Measurements from ENCODE around the gene NIPBL. TPM values are rescaled to one million over a fixed set of nuclear protein-coding genes. Genes with fewer than 3 reads are reported as not detected.

Gene NIPBL
- total and polyA plus RNA-seq, 2 of the 8 experiments (the other 6 are each of a cell fraction or from before 2014, with no cell fraction given): 21.1 to 53.5 TPM

DNA sequence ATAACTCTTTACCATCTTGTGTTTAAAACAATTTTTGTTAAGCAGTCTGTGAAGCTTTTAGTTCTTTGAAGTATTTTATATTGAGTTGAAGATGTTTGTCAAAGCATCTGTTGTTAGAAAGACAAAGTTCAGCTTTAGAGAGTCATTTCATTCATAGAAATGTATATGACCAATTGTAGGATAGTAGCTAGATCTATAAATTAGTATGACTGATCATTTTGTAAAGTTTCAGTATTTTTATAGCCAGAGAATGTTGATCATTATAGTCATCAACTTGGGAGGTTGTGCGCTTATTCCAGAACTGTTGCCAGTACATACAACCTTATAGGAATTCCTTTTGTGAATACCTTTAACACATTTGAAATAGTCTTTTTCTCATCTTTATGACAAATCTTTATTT is 5.2 kb downstream of the NIPBL start (continued):
- TF ChIP-seq, protein P1, sequence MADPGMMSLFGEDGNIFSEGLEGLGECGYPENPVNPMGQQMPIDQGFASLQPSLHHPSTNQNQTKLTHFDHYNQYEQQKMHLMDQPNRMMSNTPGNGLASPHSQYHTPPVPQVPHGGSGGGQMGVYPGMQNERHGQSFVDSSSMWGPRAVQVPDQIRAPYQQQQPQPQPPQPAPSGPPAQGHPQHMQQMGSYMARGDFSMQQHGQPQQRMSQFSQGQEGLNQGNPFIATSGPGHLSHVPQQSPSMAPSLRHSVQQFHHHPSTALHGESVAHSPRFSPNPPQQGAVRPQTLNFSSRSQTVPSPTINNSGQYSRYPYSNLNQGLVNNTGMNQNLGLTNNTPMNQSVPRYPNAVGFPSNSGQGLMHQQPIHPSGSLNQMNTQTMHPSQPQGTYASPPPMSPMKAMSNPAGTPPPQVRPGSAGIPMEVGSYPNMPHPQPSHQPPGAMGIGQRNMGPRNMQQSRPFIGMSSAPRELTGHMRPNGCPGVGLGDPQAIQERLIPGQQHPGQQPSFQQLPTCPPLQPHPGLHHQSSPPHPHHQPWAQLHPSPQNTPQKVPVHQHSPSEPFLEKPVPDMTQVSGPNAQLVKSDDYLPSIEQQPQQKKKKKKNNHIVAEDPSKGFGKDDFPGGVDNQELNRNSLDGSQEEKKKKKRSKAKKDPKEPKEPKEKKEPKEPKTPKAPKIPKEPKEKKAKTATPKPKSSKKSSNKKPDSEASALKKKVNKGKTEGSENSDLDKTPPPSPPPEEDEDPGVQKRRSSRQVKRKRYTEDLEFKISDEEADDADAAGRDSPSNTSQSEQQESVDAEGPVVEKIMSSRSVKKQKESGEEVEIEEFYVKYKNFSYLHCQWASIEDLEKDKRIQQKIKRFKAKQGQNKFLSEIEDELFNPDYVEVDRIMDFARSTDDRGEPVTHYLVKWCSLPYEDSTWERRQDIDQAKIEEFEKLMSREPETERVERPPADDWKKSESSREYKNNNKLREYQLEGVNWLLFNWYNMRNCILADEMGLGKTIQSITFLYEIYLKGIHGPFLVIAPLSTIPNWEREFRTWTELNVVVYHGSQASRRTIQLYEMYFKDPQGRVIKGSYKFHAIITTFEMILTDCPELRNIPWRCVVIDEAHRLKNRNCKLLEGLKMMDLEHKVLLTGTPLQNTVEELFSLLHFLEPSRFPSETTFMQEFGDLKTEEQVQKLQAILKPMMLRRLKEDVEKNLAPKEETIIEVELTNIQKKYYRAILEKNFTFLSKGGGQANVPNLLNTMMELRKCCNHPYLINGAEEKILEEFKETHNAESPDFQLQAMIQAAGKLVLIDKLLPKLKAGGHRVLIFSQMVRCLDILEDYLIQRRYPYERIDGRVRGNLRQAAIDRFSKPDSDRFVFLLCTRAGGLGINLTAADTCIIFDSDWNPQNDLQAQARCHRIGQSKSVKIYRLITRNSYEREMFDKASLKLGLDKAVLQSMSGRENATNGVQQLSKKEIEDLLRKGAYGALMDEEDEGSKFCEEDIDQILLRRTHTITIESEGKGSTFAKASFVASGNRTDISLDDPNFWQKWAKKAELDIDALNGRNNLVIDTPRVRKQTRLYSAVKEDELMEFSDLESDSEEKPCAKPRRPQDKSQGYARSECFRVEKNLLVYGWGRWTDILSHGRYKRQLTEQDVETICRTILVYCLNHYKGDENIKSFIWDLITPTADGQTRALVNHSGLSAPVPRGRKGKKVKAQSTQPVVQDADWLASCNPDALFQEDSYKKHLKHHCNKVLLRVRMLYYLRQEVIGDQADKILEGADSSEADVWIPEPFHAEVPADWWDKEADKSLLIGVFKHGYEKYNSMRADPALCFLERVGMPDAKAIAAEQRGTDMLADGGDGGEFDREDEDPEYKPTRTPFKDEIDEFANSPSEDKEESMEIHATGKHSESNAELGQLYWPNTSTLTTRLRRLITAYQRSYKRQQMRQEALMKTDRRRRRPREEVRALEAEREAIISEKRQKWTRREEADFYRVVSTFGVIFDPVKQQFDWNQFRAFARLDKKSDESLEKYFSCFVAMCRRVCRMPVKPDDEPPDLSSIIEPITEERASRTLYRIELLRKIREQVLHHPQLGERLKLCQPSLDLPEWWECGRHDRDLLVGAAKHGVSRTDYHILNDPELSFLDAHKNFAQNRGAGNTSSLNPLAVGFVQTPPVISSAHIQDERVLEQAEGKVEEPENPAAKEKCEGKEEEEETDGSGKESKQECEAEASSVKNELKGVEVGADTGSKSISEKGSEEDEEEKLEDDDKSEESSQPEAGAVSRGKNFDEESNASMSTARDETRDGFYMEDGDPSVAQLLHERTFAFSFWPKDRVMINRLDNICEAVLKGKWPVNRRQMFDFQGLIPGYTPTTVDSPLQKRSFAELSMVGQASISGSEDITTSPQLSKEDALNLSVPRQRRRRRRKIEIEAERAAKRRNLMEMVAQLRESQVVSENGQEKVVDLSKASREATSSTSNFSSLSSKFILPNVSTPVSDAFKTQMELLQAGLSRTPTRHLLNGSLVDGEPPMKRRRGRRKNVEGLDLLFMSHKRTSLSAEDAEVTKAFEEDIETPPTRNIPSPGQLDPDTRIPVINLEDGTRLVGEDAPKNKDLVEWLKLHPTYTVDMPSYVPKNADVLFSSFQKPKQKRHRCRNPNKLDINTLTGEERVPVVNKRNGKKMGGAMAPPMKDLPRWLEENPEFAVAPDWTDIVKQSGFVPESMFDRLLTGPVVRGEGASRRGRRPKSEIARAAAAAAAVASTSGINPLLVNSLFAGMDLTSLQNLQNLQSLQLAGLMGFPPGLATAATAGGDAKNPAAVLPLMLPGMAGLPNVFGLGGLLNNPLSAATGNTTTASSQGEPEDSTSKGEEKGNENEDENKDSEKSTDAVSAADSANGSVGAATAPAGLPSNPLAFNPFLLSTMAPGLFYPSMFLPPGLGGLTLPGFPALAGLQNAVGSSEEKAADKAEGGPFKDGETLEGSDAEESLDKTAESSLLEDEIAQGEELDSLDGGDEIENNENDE (IDR thresholded peaks at IDR 0.05; ENCODE audit: insufficient replicate concordance, low read length): no peak
- TF ChIP-seq KDM5A (IDR thresholded peaks at IDR 0.05; ENCODE audit: low read length) (no peak), CEBPB (IDR thresholded peaks at IDR 0.05; ENCODE audit: low read depth, low read length) (no peak), POU5F1 (IDR thresholded peaks at IDR 0.05; ENCODE audit: low read depth, low read length) (no peak)

Data from H1 (cell line).